Measurements from ENCODE around the gene LRRC18. TPM values are rescaled to one million over a fixed set of nuclear protein-coding genes. Genes with fewer than 3 reads are reported as not detected.

The LRRC18 gene
- total and polyA plus RNA-seq, 10 of the 15 experiments (the other 5 are each of a cell fraction or from before 2014, with no cell fraction given) = 0.16 to 0.47 (median 0.24) TPM; not detected in 6

GRCh38 chr10:48907730-48908129, 31.9 kb downstream of the LRRC18 start:
- H3K9ac ChIP-seq (ENCODE audit: control insufficient read depth, insufficient read depth, low read length) = no peak overlapping the region
- DNase-seq (ENCODE audit: low read depth, low spot score) (peak; percentile 9), FAIRE-seq (no peak), ATAC-seq (peak; percentile 87)
- H4K20me1 ChIP-seq (ENCODE audit: control insufficient read depth, insufficient read depth) = no peaks in the 10 kb centered on the region
- H3K27me3 ChIP-seq (replicated peaks in 1 of 2; ENCODE audit: control insufficient read depth in 2 of 2, insufficient read depth in 2 of 2, low read length in 1 of 2) = no peaks in the 10 kb centered on the region
- TF ChIP-seq PBX3 (IDR thresholded peaks at IDR 0.05; ENCODE audit: insufficient replicate concordance, low read depth, low read length) (no peak), BHLHE40 (IDR thresholded peaks at IDR 0.05; ENCODE audit: borderline replicate concordance in 1 of 2, low read depth in 2 of 2, low read length in 1 of 2) (peak in 1 of 2 experiments; percentile 26; a peak in 1 of 4 replicates), ESRRA (IDR thresholded peaks at IDR 0.05; ENCODE audit: low read length) (no peak), JUNB (IDR thresholded peaks at IDR 0.05) (peak; percentile 59), DPF2 (IDR thresholded peaks at IDR 0.05) (0 out of 2 replicates have a peak, but pooled peaks have one; percentile 21), TCF12 (IDR thresholded peaks at IDR 0.05; ENCODE audit: low read depth, low read length) (0 out of 2 replicates have a peak, but pooled peaks have one; percentile 31), IRF4 (IDR thresholded peaks at IDR 0.05; ENCODE audit: low read depth, low read length) (peak; percentile 14; the same call in 1 of the 2 replicates), TCF3 (IDR thresholded peaks at IDR 0.05; ENCODE audit: borderline replicate concordance, insufficient read depth, low read depth, low read length) (0 out of 2 replicates have a peak, but pooled peaks have one; percentile 55), JUND (IDR thresholded peaks at IDR 0.05; ENCODE audit: low read depth, low read length) (peak; percentile 37; the same call in 1 of the 2 replicates)
- TF ChIP-seq, protein P1, sequence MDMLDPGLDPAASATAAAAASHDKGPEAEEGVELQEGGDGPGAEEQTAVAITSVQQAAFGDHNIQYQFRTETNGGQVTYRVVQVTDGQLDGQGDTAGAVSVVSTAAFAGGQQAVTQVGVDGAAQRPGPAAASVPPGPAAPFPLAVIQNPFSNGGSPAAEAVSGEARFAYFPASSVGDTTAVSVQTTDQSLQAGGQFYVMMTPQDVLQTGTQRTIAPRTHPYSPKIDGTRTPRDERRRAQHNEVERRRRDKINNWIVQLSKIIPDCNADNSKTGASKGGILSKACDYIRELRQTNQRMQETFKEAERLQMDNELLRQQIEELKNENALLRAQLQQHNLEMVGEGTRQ (IDR thresholded peaks at IDR 0.05; ENCODE audit: borderline replicate concordance, low read depth, low read length) = no peak
- TF ChIP-seq, protein P2, sequence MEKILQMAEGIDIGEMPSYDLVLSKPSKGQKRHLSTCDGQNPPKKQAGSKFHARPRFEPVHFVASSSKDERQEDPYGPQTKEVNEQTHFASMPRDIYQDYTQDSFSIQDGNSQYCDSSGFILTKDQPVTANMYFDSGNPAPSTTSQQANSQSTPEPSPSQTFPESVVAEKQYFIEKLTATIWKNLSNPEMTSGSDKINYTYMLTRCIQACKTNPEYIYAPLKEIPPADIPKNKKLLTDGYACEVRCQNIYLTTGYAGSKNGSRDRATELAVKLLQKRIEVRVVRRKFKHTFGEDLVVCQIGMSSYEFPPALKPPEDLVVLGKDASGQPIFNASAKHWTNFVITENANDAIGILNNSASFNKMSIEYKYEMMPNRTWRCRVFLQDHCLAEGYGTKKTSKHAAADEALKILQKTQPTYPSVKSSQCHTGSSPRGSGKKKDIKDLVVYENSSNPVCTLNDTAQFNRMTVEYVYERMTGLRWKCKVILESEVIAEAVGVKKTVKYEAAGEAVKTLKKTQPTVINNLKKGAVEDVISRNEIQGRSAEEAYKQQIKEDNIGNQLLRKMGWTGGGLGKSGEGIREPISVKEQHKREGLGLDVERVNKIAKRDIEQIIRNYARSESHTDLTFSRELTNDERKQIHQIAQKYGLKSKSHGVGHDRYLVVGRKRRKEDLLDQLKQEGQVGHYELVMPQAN (conservative IDR thresholded peaks at IDR 0.05) = no peak
- no peak overlapping the region for H2AFZ ChIP-seq (ENCODE audit: control insufficient read depth, low read depth, low read length)
- ChIA-PET CTCF (interaction anchor here (0.9 kb wide), 1 partner anchor 13 kb away, joined by 3 read pairs; no protein-coding TSS in a partner anchor), RAD21 (ENCODE audit: unreplicated experiment) (no interaction called here), SMC1A (ENCODE audit: uncharacterized antibody, unreplicated experiment) (interaction anchor here (1.1 kb wide), 1 partner anchor 249 kb away, joined by 3 read pairs; no protein-coding TSS in a partner anchor), POLR2A (no interaction called here)
- no peak overlapping the region for H3K4me2 ChIP-seq (ENCODE audit: control insufficient read depth, insufficient read depth)
- in situ Hi-C loops (cut with MboI) = no loop called here
- H3K4me1 ChIP-seq (ENCODE audit: control insufficient read depth, insufficient read depth, low read length) = no peaks in the 10 kb centered on the region
- no TSS peak for BruUV-seq (replicated peaks)
- WGBS (ENCODE audit: insufficient coverage, insufficient replicate concordance, low lambda C conversion rate, missing lambda C conversion rate) = 70% methylated on average over 4 of the region's 4 CpGs
- H3K4me3 ChIP-seq = no peak overlapping the region
- H3K79me2 ChIP-seq (ENCODE audit: control insufficient read depth, insufficient read depth, low read length) = no peaks in the 10 kb centered on the region
- no peaks in the 10 kb centered on the region for H3K9me3 ChIP-seq (replicated peaks; ENCODE audit: control insufficient read depth, insufficient read depth, low read length)
- peaks cover 9 to 27% of the 10 kb centered on the region in 2 experiments for H3K36me3 ChIP-seq (ENCODE audit: control insufficient read depth in 2 of 2, insufficient read depth in 2 of 2, low read length in 1 of 2)
- no peak overlapping the region for H3K27ac ChIP-seq (ENCODE audit: control insufficient read depth, insufficient read depth)
- intact Hi-C loops (cut with micrococcal nuclease; ENCODE audit: unreplicated experiment) = no loop called here
